H54 (cell line): Measurements from ENCODE around the gene HES5.

Experiments
- DNase-seq: peaks from one replicate; pipeline ENCODE4 v3.0.0; 2011; ENCODE audit warnings: low spot score, mixed read lengths; ENCODE audit not compliant: insufficient read length
- FAIRE-seq: peaks from 3 replicates; lab custom pipeline; 2011; peaks lifted over from hg19 to GRCh38; lab: Jason Lieb, UNC
- POLR2A ChIP-seq: IDR thresholded peaks from 2 replicates; pipeline ENCODE4 v1.6.1; 2011; ENCODE audit warnings: low read depth, mild to moderate bottlenecking, low read length

Gene HES5

DNA sequence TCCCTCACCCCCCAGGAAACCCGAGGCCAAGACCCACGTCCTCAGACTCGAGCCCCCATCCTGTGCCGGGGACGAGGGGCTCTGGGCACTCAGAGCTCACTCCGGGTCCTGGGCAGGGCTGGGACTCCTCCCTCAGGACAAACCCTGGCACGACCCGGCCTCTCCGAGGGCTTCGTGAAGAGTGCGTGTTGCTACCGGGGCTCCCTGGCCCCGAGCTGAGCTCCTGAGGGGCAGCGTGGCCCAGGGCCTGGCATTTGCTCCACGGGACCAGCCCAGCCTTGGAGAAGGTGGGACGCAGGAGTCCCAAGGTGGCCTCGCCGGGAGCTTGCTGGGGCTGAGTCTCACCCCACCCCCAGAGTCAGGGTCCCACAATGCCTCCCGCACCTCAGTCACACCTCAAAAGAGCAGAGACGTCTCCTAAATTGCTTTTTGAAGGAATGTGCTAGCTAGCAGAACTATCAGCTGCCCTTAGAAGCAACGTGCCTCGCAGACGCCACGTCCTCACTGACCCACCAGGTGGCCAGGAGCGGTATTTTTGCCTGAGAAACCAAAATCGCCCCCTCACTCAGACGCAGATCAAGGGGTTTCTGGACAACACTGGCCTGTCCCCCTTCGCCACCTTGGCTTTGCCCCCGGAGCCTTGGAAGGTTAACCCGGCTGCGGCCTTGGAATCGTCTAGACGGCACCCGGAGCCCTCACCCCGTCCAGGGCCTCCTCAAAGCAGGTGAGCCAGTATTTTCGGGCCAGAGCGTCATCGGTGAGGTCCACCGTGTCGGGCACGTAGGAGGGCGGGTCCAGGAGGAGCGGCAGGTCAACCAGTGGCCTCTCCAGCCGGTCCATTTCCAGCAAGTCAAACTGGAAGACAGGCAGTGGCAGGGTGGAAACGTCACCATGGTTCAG lies 14.9 kb downstream of the HES5 start:
- DNase-seq (no peak), FAIRE-seq (no peak)
- no peak for TF ChIP-seq POLR2A

DNA sequence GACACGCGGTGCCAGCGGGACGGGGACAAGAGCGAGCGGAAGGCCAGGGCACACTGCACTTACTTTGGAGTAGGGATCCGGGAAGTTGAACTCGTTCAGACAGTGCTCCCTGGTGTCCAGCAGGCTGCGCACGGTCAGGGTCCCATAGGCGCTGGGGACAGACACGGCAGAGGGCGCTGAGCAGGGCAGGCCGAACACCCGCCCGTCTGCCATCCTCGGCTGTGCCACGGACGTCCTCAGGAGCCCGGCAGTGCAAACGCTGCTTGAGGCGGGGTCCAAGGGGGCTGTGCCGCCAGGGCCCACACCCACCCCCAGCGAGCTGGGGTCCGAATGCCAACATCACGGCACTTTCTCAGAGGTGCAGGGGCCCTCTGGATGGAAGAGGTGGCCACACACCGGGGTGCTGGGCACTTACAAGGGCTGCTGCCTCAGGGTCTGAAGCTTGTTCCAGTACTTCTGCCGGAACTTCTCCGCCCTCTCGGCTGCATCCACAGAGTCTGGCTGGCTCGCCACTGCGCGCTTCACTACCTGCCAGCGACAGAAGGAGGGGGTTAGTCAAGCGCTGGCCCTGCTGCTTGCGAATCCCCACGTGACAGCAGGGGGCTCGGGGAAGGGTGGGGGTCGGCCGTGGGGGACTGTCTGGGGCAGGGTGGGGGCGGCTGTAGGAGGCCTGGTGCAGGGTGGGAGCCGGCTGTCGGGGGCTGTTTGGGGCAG lies 16.0 kb downstream of the HES5 start:
- TF ChIP-seq POLR2A, result no peak
- no peak for FAIRE-seq

DNA sequence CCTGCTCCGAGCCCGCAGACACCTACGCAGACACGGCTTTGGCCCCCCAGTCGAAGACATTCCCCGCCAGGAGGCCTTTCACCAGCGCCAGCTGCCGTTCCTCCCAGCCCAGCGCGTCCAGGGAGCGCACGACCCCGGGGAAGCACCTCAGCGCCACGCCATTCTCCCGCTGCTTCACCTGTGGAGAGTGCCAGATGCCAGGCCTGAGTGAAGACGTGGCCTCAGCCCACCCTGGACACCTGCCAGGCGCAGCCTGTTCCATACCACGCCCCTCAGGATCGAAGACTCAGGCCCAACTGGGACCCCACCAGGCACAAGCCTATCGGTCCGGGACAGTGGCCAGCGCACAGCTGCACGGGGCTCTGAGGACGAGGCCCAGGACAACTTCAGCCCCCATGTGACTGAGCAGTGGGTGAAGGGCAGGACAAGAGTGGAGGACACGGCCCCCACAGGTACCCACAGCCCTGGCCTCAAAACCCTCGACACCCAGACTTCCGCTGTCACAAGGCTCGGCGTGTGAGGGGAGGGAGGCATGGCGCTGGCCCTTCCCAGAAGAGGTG lies 17.1 kb downstream of the HES5 start:
- no peak for DNase-seq
- FAIRE-seq, result no peak
- TF ChIP-seq POLR2A, result no peak

More for the DNA sequence above, 16.0 kb downstream of the HES5 start:
- DNase-seq, result no peak

DNA sequence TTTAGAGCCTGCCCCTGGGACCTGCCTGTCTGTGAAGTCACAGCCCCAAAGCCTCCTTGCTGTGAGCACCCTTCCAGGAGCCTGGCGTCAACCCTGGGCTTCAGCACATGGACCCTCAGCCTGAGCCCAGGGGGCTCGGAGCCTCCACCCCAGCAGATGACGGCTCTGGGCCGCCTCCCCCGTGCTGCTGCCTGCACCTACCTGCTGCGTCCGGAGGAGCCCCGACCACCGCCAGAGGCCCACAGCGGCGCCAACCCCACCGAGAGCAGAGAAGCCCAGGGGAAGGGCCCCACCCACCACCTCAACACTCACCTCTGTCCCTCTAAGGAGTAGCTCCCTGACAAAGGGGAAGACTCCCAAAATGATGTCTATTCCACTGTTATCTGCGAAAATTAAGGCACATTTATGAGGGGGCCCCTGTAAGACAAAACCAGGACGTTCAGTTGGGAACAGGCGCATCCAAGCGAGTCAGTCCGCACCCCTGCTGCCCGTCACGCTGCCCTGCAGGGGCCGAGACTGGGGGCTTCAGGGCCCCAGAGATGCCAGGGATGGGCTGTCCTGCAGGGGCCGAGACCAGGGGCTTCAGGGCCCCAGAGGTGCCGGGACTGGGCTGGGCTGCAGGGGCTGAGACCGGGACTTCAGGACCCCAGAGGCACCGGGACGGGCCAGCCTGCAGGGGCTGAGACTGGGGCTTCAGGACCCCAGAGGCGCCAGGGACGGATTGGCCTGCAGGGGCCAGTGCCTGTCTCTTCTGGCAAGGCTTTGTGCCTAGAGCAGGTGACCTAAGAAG lies 19.5 kb downstream of the HES5 start:
- no peak for FAIRE-seq
- TF ChIP-seq POLR2A, result no peak
- DNase-seq, result no peak

DNA sequence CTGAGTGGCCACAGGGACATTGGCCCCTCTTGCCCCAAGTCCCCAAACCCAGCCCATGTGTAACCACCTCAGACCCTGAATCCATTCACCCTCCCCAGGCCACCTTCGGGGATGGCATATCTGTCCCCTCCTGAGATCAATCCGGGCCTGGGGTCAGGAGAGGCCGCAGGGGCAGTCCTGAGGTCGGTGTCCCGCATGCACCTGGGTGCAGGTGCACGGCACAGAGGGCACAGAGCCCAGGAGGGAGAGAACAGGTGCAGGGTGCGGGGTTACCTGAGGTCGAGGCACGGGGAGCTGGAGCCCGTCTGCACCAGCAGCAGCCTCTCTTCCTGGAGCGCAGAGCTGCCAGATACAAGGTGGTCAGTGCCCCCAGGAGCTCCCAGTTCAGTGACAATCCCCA lies 20.5 kb downstream of the HES5 start:
- no peak for FAIRE-seq
- no peak for DNase-seq
- TF ChIP-seq POLR2A, result no peak

DNA sequence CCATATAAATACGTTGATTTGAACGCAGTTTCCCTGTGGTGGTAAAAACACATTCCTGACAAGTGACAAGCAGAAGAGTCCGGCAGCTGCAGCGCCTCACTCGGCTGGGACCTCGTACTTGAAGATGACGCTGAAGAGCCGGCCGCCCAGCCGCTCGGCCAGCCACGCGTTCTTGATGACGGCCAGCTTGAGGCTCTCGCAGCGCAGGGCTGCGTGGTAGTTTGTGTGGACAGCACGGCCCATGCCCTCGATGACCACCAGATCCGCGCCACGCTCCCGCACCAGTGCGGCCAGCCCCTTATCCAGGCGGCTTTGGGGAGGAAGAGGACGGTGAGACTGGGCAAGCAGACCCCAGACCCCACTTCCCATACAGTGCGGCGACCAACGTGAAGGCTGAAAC lies 21.3 kb downstream of the HES5 start:
- TF ChIP-seq POLR2A, result no peak
- FAIRE-seq (no peak), DNase-seq (no peak)

DNA sequence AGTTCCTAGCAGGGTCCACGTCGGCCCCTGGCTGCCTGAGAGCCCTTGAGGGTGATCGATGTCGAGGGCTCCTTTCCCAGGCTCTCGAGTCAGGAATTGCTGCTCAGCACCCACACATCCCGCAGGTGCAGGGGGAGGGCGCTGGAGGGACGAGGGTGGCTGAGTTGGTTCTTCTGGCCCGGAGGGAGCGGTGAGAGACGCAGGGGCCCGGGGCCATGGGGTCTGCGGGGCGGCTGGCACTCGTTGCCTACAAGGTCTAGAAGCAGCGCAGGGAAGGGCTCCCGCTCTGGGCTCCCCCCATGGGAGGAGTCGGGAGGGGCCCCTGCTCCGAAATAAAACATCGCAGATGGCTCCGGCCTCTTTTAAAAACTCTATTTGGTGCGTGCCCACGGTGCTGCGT lies 21.9 kb downstream of the HES5 start:
- FAIRE-seq (no peak), DNase-seq (no peak)
- TF ChIP-seq POLR2A, result no peak

DNA sequence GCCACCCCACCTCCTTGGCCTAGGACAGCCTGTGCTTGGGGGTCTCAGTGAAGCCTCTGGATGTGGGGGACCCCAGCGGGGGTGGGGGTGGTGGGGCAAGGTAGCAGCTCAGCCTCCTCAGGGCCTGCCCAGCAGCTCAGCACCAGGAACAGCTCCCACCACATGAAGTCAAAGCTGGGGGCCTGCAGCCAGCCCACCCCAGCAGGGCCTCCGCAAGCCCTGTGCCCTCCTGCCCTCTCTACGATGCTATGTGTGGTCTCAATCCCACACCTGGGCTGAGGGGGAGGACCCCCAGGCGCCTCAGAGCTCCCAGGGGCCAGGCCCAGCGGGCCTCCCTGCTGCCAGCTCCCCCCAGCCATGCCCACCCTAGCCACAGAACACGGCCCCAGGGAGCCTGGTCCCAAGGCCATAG lies 22.3 kb downstream of the HES5 start:
- no peak for TF ChIP-seq POLR2A
- FAIRE-seq, result no peak
- DNase-seq, result no peak

DNA sequence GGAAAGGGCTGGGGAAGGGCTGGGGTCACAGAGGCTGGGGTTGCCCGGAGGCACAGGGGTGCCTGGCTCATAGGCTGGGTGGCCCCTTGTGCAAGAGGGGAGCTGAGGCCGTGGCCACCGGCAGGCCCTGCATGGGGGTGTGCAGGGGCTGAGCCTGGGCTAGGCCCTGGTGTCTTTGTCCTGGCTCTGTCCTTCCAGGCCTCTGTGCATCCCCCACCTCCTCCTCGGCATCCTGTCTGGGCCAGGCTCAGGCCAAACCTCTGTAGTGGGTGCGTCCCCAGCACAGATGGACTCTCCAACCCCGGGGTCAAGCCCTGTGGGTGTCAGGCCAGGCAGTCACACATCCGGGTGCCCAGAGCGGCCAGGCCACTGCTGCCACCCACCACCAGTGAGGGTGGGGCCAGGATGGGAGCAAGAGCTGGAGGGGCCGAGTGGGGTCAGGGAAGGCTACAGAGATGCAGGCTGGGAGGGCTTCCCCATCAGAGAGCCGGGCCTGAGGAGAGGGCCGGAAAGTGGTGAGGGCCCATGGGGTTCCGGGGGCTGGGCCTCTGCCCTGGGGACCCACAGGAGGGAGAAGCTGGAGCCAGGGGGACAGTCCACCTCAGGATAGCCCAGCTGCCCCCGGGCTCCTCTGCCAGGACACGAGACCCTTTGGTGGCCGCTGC lies 23.0 kb downstream of the HES5 start:
- FAIRE-seq, result no peak
- no peak for DNase-seq
- TF ChIP-seq POLR2A, result no peak

DNA sequence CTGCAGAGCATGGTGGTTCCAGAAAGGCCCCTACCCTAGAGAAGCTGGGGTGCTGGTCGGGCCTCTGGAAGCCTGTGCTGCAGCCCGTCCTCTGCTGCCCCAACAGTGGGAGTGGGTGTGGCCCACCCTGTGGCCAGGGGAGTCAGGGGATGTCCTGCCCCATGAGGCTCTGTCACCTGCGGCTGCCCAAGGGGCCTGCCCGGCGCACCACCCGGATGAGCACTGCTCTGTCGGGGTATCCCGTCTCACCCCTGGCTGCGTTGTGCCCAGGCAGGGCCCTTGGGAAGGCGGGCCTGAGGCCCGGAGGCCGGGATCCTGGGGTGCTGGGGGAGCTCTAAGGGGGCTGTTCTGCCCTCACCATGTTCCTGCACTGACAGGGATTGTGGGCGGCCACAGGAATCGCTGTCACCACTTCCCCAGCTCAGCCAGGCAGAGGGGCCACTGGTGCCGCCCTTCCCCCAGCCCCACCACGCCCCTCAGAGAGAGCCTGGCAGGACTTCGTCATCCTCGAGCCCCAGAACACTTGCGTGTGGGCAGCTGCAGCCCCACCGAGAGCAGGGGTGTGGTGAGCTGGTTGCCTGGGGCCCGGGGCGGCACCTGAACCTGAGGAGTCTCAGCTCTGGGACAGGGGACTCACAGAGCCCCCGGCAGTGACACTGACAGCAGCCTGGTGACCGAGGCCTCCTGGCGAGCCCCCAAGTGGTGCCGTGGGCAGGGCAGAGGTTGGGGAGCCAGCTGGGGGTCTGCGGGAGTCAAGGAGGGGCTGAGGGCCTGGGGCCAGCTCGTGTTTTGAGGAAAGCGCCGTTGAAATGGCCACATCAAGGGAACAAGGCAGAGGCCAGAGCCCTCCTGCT lies 23.8 kb downstream of the HES5 start:
- TF ChIP-seq POLR2A, result no peak
- DNase-seq (no peak), FAIRE-seq (no peak)

DNA sequence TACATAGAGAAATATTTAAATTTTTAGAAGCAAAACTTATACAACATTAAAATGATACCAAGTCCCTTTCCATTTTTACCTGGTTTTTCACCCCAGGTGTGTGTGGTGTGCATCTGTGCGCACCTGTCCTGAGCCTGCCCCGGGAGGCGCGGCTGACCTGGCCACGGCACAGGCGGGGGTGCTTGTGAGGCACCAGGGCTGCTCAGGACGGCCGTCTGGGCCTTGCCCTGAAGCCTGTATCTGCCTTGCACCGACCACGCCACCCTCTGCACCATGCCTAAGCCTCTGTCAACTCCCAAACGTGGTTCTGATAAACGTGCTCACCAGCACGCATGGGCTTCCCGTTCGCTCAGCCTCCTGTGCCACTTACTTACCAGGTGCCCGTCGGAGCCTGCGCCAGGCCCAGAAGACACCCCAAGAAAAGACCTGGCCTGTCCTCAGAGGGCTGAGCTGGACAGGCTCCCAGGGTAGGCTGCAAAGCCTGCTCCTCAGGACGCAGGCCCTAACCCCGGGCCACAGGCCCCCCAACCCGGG lies 24.5 kb downstream of the HES5 start:
- FAIRE-seq, result no peak
- no peak for TF ChIP-seq POLR2A
- DNase-seq, result no peak

DNA sequence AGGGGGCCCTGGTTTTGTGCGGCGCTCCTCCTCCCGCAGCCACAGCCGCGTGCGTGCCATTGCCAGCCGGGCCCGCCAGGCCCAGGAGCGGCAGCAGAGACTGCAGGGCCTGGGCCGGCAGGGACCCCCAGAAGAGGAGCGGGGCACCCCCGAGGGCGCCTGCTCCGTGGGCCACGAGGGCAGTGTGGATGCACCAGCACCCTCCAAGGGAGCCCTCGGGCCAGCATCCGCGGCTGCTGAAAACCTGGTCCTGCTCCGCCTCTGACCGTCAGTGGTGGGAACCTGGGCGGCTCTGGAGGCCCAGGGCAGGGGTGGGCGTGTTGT lies 25.2 kb downstream of the HES5 start:
- DNase-seq, result no peak
- no peak for TF ChIP-seq POLR2A
- no peak for FAIRE-seq
